Measurements from ENCODE around the gene CALD1.

CALD1 gene

GRCh38 chr7:134742688-134743350, 36.6 kb upstream of the CALD1 start:
- no peaks in the 10 kb centered on the region for H3K9me3 ChIP-seq (ENCODE audit: control insufficient read depth, low read length)
- no peaks in the 10 kb centered on the region for H3K36me3 ChIP-seq (ENCODE audit: control insufficient read depth, insufficient read depth, low read length, severe bottlenecking)
- H3K9ac ChIP-seq (ENCODE audit: low read length) = peak overlapping the region; percentile 80
- no peaks in the 10 kb centered on the region for H3K27me3 ChIP-seq (replicated peaks; ENCODE audit: control insufficient read depth, insufficient read depth, low read length)
- peak overlapping the region; percentile 60 for H3K4me3 ChIP-seq (ENCODE audit: low read length)
- H3K4me1 ChIP-seq (ENCODE audit: control insufficient read depth, insufficient read depth, low read length) = peaks cover 63% of the 10 kb centered on the region
- DNase-seq (ENCODE audit: low read depth) = peak; percentile 65

- DNase-seq (ENCODE audit: low read depth) = no peak
- H3K9ac ChIP-seq (ENCODE audit: low read length) = peak overlapping the region; percentile 80
- H3K36me3 ChIP-seq (ENCODE audit: control insufficient read depth, insufficient read depth, low read length, severe bottlenecking) = no peaks in the 10 kb centered on the region
- no peak overlapping the region for H3K4me3 ChIP-seq (ENCODE audit: low read length)
- no peaks in the 10 kb centered on the region for H3K27me3 ChIP-seq (replicated peaks; ENCODE audit: control insufficient read depth, insufficient read depth, low read length)
- no peaks in the 10 kb centered on the region for H3K9me3 ChIP-seq (ENCODE audit: control insufficient read depth, low read length)
- peaks cover 47% of the 10 kb centered on the region for H3K4me1 ChIP-seq (ENCODE audit: control insufficient read depth, insufficient read depth, low read length)
Measured at GRCh38 chr7:134744569-134744968, 34.9 kb upstream of the CALD1 start.

- no peaks in the 10 kb centered on the region for H3K36me3 ChIP-seq (ENCODE audit: control insufficient read depth, insufficient read depth, low read length, severe bottlenecking)
- H3K4me3 ChIP-seq (ENCODE audit: low read length) = no peak overlapping the region
- no peak for DNase-seq (ENCODE audit: low read depth)
- H3K27me3 ChIP-seq (replicated peaks; ENCODE audit: control insufficient read depth, insufficient read depth, low read length) = no peaks in the 10 kb centered on the region
- H3K4me1 ChIP-seq (ENCODE audit: control insufficient read depth, insufficient read depth, low read length) = peaks cover 39% of the 10 kb centered on the region
- no peak overlapping the region for H3K9ac ChIP-seq (ENCODE audit: low read length)
- no peaks in the 10 kb centered on the region for H3K9me3 ChIP-seq (ENCODE audit: control insufficient read depth, low read length)
Measured at GRCh38 chr7:134747326-134747725, 32.1 kb upstream of the CALD1 start.

- H3K4me1 ChIP-seq (ENCODE audit: control insufficient read depth, insufficient read depth, low read length) = peaks cover 22% of the 10 kb centered on the region
- H3K9me3 ChIP-seq (ENCODE audit: control insufficient read depth, low read length) = no peaks in the 10 kb centered on the region
- H3K9ac ChIP-seq (ENCODE audit: low read length) = peak overlapping the region; percentile 56
- no peak overlapping the region for H3K4me3 ChIP-seq (ENCODE audit: low read length)
- H3K27me3 ChIP-seq (replicated peaks; ENCODE audit: control insufficient read depth, insufficient read depth, low read length) = no peaks in the 10 kb centered on the region
- peak; percentile 66 for DNase-seq (ENCODE audit: low read depth)
- no peaks in the 10 kb centered on the region for H3K36me3 ChIP-seq (ENCODE audit: control insufficient read depth, insufficient read depth, low read length, severe bottlenecking)
Measured at GRCh38 chr7:134750083-134751062, 29.1 kb upstream of the CALD1 start.

- Histone ChIP-seq H3K27me3 (replicated peaks; ENCODE audit: control insufficient read depth, insufficient read depth, low read length) (no peaks in the 10 kb centered on the region), H3K9me3 (ENCODE audit: control insufficient read depth, low read length) (no peaks in the 10 kb centered on the region), H3K4me1 (ENCODE audit: control insufficient read depth, insufficient read depth, low read length) (peaks cover 12% of the 10 kb centered on the region), H3K9ac (ENCODE audit: low read length) (peak overlapping the region; percentile 36), H3K36me3 (ENCODE audit: control insufficient read depth, insufficient read depth, low read length, severe bottlenecking) (no peaks in the 10 kb centered on the region), H3K4me3 (ENCODE audit: low read length) (peak overlapping the region; percentile 38)
- peak; percentile 58 for DNase-seq (ENCODE audit: low read depth)
Measured at GRCh38 chr7:134752006-134752760, 27.3 kb upstream of the CALD1 start.

GRCh38 chr7:134755422-134756022, 23.9 kb upstream of the CALD1 start:
- no peaks in the 10 kb centered on the region for H3K9me3 ChIP-seq (ENCODE audit: control insufficient read depth, low read length)
- no peaks in the 10 kb centered on the region for H3K27me3 ChIP-seq (replicated peaks; ENCODE audit: control insufficient read depth, insufficient read depth, low read length)
- H3K9ac ChIP-seq (ENCODE audit: low read length) = peak overlapping the region; percentile 65
- H3K4me3 ChIP-seq (ENCODE audit: low read length) = no peak overlapping the region
- no peaks in the 10 kb centered on the region for H3K36me3 ChIP-seq (ENCODE audit: control insufficient read depth, insufficient read depth, low read length, severe bottlenecking)
- H3K4me1 ChIP-seq (ENCODE audit: control insufficient read depth, insufficient read depth, low read length) = peaks cover 11% of the 10 kb centered on the region
- DNase-seq (ENCODE audit: low read depth) = peak; percentile 87

GRCh38 chr7:134757938-134758337, 21.5 kb upstream of the CALD1 start:
- no peaks in the 10 kb centered on the region for H3K36me3 ChIP-seq (ENCODE audit: control insufficient read depth, insufficient read depth, low read length, severe bottlenecking)
- no peaks in the 10 kb centered on the region for H3K9me3 ChIP-seq (ENCODE audit: control insufficient read depth, low read length)
- peak; percentile 74 for DNase-seq (ENCODE audit: low read depth)
- H3K27me3 ChIP-seq (replicated peaks; ENCODE audit: control insufficient read depth, insufficient read depth, low read length) = no peaks in the 10 kb centered on the region
- H3K9ac ChIP-seq (ENCODE audit: low read length) = no peak overlapping the region
- H3K4me3 ChIP-seq (ENCODE audit: low read length) = no peak overlapping the region
- H3K4me1 ChIP-seq (ENCODE audit: control insufficient read depth, insufficient read depth, low read length) = peaks cover 7% of the 10 kb centered on the region

- H3K36me3 ChIP-seq (ENCODE audit: control insufficient read depth, insufficient read depth, low read length, severe bottlenecking) = no peaks in the 10 kb centered on the region
- no peak overlapping the region for H3K4me3 ChIP-seq (ENCODE audit: low read length)
- no peaks in the 10 kb centered on the region for H3K27me3 ChIP-seq (replicated peaks; ENCODE audit: control insufficient read depth, insufficient read depth, low read length)
- peaks cover 7% of the 10 kb centered on the region for H3K4me1 ChIP-seq (ENCODE audit: control insufficient read depth, insufficient read depth, low read length)
- H3K9ac ChIP-seq (ENCODE audit: low read length) = no peak overlapping the region
- DNase-seq (ENCODE audit: low read depth) = peak; percentile 23
- H3K9me3 ChIP-seq (ENCODE audit: control insufficient read depth, low read length) = no peaks in the 10 kb centered on the region
Measured at GRCh38 chr7:134758981-134759380, 20.5 kb upstream of the CALD1 start.

GRCh38 chr7:134761266-134761665, 18.2 kb upstream of the CALD1 start:
- Histone ChIP-seq H3K36me3 (ENCODE audit: control insufficient read depth, insufficient read depth, low read length, severe bottlenecking) (no peaks in the 10 kb centered on the region), H3K9ac (ENCODE audit: low read length) (no peak overlapping the region), H3K4me3 (ENCODE audit: low read length) (no peak overlapping the region), H3K9me3 (ENCODE audit: control insufficient read depth, low read length) (no peaks in the 10 kb centered on the region), H3K27me3 (replicated peaks; ENCODE audit: control insufficient read depth, insufficient read depth, low read length) (no peaks in the 10 kb centered on the region), H3K4me1 (ENCODE audit: control insufficient read depth, insufficient read depth, low read length) (peaks cover 8% of the 10 kb centered on the region)
- DNase-seq (ENCODE audit: low read depth) = peak; percentile 73

- no peaks in the 10 kb centered on the region for H3K36me3 ChIP-seq (ENCODE audit: control insufficient read depth, insufficient read depth, low read length, severe bottlenecking)
- no peaks in the 10 kb centered on the region for H3K9me3 ChIP-seq (ENCODE audit: control insufficient read depth, low read length)
- H3K27me3 ChIP-seq (replicated peaks; ENCODE audit: control insufficient read depth, insufficient read depth, low read length) = no peaks in the 10 kb centered on the region
- peaks cover 24% of the 10 kb centered on the region for H3K4me1 ChIP-seq (ENCODE audit: control insufficient read depth, insufficient read depth, low read length)
- no peak overlapping the region for H3K9ac ChIP-seq (ENCODE audit: low read length)
- no peak overlapping the region for H3K4me3 ChIP-seq (ENCODE audit: low read length)
- no peak for DNase-seq (ENCODE audit: low read depth)
Measured at GRCh38 chr7:134763960-134764359, 15.5 kb upstream of the CALD1 start.
